Measurements from ENCODE around the gene WASHC4. TPM values are rescaled to one million over a fixed set of nuclear protein-coding genes. Genes with fewer than 3 reads are reported as not detected.

Gene WASHC4
- total RNA-seq, 2 experiments from 2014 or later, result 28.7 to 29.2 TPM

GRCh38 chr12:105109465-105110212, 2.1 kb downstream of the WASHC4 start:
- no peak for ATAC-seq
- Mint-ChIP-seq H3K27ac (peak overlapping the region; percentile 76), H3K4me1 (ENCODE audit: low read depth) (peaks cover 46% of the 10 kb centered on the region), H3K9me3 (peaks cover 6% of the 10 kb centered on the region), H3K36me3 (ENCODE audit: low read depth) (peaks cover 17% of the 10 kb centered on the region), H3K27me3 (peaks cover 12% of the 10 kb centered on the region), H3K4me3 (peak overlapping the region; percentile 95)
- CTCF ChIA-PET, result no interaction called here
- no peak for TF ChIP-seq CTCF (IDR thresholded peaks at IDR 0.05)
- intact Hi-C loops (cut with micrococcal nuclease), result loop anchor here (5.0 kb wide), 1 partner anchor 128 kb away; the partner anchor contains the start of gene APPL2
- POLR2A ChIA-PET, result interaction anchor here (1.0 kb wide), 1 partner anchor 22 kb away, joined by 3 read pairs; no protein-coding TSS in a partner anchor
- peak; percentile 9 for DNase-seq

GRCh38 chr12:105110851-105111250, 3.3 kb downstream of the WASHC4 start:
- ChIA-PET POLR2A (interaction anchor here (1.0 kb wide), 1 partner anchor 21 kb away, joined by 3 read pairs; no protein-coding TSS in a partner anchor), CTCF (no interaction called here)
- Mint-ChIP-seq H3K27me3 (peaks cover 6% of the 10 kb centered on the region), H3K4me3 (no peak overlapping the region), H3K27ac (no peak overlapping the region), H3K9me3 (peaks cover 2% of the 10 kb centered on the region), H3K4me1 (ENCODE audit: low read depth) (peaks cover 46% of the 10 kb centered on the region), H3K36me3 (ENCODE audit: low read depth) (peaks cover 20% of the 10 kb centered on the region)
- no peak for TF ChIP-seq CTCF (IDR thresholded peaks at IDR 0.05)
- intact Hi-C loops (cut with micrococcal nuclease), result no loop called here
- ATAC-seq, result no peak
- no peak for DNase-seq

GRCh38 chr12:105113094-105113493, 5.6 kb downstream of the WASHC4 start:
- ChIA-PET POLR2A (no interaction called here), CTCF (interaction anchor here (1.0 kb wide), 1 partner anchor 11 kb away, joined by 3 read pairs; no protein-coding TSS in a partner anchor)
- TF ChIP-seq CTCF (IDR thresholded peaks at IDR 0.05), result no peak
- H3K27me3 Mint-ChIP-seq, result no peaks in the 10 kb centered on the region
- H3K36me3 Mint-ChIP-seq (ENCODE audit: low read depth), result peaks cover 30% of the 10 kb centered on the region
- intact Hi-C loops (cut with micrococcal nuclease), result no loop called here
- no peak for ATAC-seq
- H3K9me3 Mint-ChIP-seq, result peaks cover 2% of the 10 kb centered on the region
- DNase-seq, result no peak
- no peak overlapping the region for H3K4me3 Mint-ChIP-seq
- peaks cover 36% of the 10 kb centered on the region for H3K4me1 Mint-ChIP-seq (ENCODE audit: low read depth)
- no peak overlapping the region for H3K27ac Mint-ChIP-seq

GRCh38 chr12:105116969-105117368, 9.4 kb downstream of the WASHC4 start:
- CTCF ChIA-PET, result interaction anchor here (1.2 kb wide), 1 partner anchor 16 kb away, joined by 4 read pairs; no protein-coding TSS in a partner anchor
- H3K4me3 Mint-ChIP-seq, result no peak overlapping the region
- POLR2A ChIA-PET, result interaction anchor here (1.7 kb wide), 1 partner anchor 9 kb away, joined by 5 read pairs; the partner anchor contains the start of gene WASHC4
- peaks cover 19% of the 10 kb centered on the region for H3K4me1 Mint-ChIP-seq (ENCODE audit: low read depth)
- no peak for TF ChIP-seq CTCF (IDR thresholded peaks at IDR 0.05)
- no peak overlapping the region for H3K27ac Mint-ChIP-seq
- H3K9me3 Mint-ChIP-seq, result peaks cover 2% of the 10 kb centered on the region
- H3K27me3 Mint-ChIP-seq, result no peaks in the 10 kb centered on the region
- ATAC-seq, result no peak
- no peak for DNase-seq
- intact Hi-C loops (cut with micrococcal nuclease), result no loop called here
- peaks cover 38% of the 10 kb centered on the region for H3K36me3 Mint-ChIP-seq (ENCODE audit: low read depth)

- H3K4me3 Mint-ChIP-seq, result no peak overlapping the region
- CTCF ChIA-PET, result interaction anchor here (1.0 kb wide), 1 partner anchor 739 kb away, joined by 3 read pairs; no protein-coding TSS in a partner anchor
- no peaks in the 10 kb centered on the region for H3K9me3 Mint-ChIP-seq
- H3K27me3 Mint-ChIP-seq, result no peaks in the 10 kb centered on the region
- intact Hi-C loops (cut with micrococcal nuclease), result no loop called here
- no peak overlapping the region for H3K27ac Mint-ChIP-seq
- H3K4me1 Mint-ChIP-seq (ENCODE audit: low read depth), result no peaks in the 10 kb centered on the region
- ATAC-seq (no peak), DNase-seq (no peak)
- peaks cover 29% of the 10 kb centered on the region for H3K36me3 Mint-ChIP-seq (ENCODE audit: low read depth)
- TF ChIP-seq CTCF (IDR thresholded peaks at IDR 0.05), result no peak
- POLR2A ChIA-PET, result no interaction called here
These were observed 13.0 kb downstream of the WASHC4 start for GRCh38 chr12:105120551-105120950.
